ENCODE results near the gene EIF4ENIF1.
"Not testable (repeated sequence)": the region's sequence is repeated elsewhere in the genome, so short reads cannot be mapped to it uniquely, and the experiment has no call there.

EIF4ENIF1 gene

DNA sequence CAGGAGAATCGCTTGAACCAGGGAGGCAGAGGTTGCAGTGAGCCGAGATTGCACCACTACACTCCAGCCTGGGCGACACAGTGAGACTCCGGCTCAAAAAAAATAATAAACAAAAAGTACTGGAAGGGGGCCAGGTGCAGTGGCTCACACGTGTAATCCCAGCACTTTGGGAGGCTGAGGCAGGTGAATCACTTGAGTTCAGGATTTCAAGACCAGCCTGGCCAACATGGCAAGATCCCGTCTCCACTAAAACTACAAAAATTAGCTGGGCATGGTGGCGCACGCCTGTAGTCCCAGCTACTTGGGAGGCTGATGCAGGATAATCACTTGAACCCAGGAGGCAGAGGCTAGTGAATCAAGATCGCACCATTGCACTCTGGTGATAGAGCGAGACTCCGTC is 3.3 kb downstream of the EIF4ENIF1 start:
- H3K27me3 Mint-ChIP-seq (ENCODE audit: low read depth); H3K4me3 Mint-ChIP-seq; H3K9me3 Mint-ChIP-seq; H3K27ac Mint-ChIP-seq: not testable (repeated sequence)
- Mint-ChIP-seq H3K4me1 (ENCODE audit: low read depth) (peaks cover 42% of the 10 kb centered on the region), H3K36me3 (ENCODE audit: low read depth) (peaks cover 33% of the 10 kb centered on the region)

DNA sequence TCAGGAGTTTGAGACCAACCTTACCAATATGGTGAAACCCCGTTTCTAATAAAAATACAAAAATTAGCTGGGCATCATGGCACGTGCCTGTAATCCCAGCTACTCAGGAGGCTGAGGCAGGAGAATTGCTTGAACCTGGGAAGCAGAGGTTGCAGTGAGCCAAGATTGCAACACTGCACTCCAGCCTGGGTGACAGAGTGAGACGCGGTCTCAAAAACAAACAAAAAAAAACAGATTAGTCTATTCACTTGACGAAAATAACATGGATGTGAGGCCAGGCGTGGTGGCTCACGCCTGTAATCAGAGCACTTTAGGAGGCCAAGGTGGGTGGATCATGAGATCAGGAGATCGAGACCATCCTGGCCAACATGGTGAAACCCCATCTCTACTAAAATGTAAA is 7.2 kb downstream of the EIF4ENIF1 start:
- not testable (repeated sequence) for H3K27ac Mint-ChIP-seq; H3K9me3 Mint-ChIP-seq; H3K27me3 Mint-ChIP-seq (ENCODE audit: low read depth); H3K4me3 Mint-ChIP-seq
- peaks cover 26% of the 10 kb centered on the region for H3K4me1 Mint-ChIP-seq (ENCODE audit: low read depth)
- peaks cover 46% of the 10 kb centered on the region for H3K36me3 Mint-ChIP-seq (ENCODE audit: low read depth)

DNA sequence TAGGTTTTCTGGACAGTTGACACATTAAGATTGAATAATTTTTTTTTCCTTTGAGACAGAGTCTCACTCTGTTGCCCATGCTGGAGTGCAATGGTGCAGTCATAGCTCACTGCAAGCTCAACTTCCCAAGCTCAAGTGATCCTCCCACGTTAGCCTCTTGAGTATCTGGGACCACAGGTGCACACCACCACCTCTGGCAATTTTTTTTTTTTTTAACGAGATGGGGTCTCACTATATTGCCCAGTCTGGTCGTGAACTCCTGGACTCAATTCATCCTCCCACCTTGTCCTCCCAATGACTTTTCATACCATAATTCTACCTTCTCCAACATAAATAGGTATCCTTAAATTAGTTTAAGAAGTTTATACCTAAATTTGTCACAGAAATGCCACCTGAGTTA is 8.5 kb downstream of the EIF4ENIF1 start:
- Mint-ChIP-seq H3K4me3 (no peak overlapping the region), H3K9me3 (no peaks in the 10 kb centered on the region), H3K27ac (no peak overlapping the region), H3K36me3 (ENCODE audit: low read depth) (peaks cover 43% of the 10 kb centered on the region), H3K27me3 (ENCODE audit: low read depth) (no peaks in the 10 kb centered on the region), H3K4me1 (ENCODE audit: low read depth) (peaks cover 25% of the 10 kb centered on the region)

DNA sequence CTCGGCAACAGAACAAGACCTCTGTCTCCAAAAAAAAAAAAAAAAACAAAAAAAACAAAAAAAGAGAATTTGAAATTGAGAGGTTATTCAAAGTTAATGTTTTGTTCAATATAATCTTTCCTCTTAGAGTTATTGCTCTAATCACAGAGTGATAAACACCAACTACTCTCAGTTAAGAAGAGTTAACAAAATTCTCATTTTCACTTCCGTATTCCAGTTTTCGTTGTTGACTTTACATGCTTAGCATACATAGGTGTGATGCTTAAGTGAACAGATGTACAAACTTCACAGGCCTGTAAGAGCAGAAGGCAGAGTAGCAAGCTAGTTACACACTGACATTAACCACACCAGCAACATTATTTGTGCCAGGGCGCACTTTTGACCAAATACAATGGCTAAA is 12.3 kb downstream of the EIF4ENIF1 start:
- Mint-ChIP-seq H3K27ac (peak overlapping the region; percentile 55), H3K36me3 (ENCODE audit: low read depth) (peaks cover 33% of the 10 kb centered on the region), H3K4me1 (ENCODE audit: low read depth) (peaks cover 22% of the 10 kb centered on the region), H3K27me3 (ENCODE audit: low read depth) (no peaks in the 10 kb centered on the region), H3K9me3 (no peaks in the 10 kb centered on the region), H3K4me3 (no peak overlapping the region)

GRCh38 chr22:31475800-31476199 is 13.8 kb downstream of the EIF4ENIF1 start:
- H3K4me3 Mint-ChIP-seq: no peak overlapping the region
- H3K4me1 Mint-ChIP-seq (ENCODE audit: low read depth): peaks cover 25% of the 10 kb centered on the region
- H3K36me3 Mint-ChIP-seq (ENCODE audit: low read depth): peaks cover 28% of the 10 kb centered on the region
- H3K27ac Mint-ChIP-seq: no peak overlapping the region
- H3K9me3 Mint-ChIP-seq: no peaks in the 10 kb centered on the region
- H3K27me3 Mint-ChIP-seq (ENCODE audit: low read depth): no peaks in the 10 kb centered on the region

DNA sequence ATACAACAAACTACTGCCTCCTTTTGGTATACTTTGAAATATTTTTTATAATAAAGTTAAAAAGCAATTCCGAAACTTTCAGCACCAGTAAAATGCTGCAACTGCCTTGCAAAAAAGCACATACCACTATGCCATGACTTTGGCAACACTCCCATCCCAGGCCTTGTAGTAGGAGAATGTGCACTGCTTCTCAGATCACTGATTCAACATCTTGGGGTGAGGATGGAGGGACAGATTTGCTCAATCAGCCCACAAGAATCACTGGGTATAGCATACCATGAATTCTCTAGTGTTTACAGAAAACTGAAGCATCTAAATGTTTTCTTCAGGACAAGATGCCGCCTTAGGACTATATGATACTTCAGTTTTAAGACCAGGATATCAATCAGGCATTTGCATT is 14.9 kb downstream of the EIF4ENIF1 start:
- Mint-ChIP-seq H3K27ac (no peak overlapping the region), H3K4me1 (ENCODE audit: low read depth) (peaks cover 25% of the 10 kb centered on the region), H3K9me3 (no peaks in the 10 kb centered on the region), H3K36me3 (ENCODE audit: low read depth) (peaks cover 25% of the 10 kb centered on the region), H3K4me3 (no peak overlapping the region), H3K27me3 (ENCODE audit: low read depth) (no peaks in the 10 kb centered on the region)

- no peaks in the 10 kb centered on the region for H3K4me1 Mint-ChIP-seq (ENCODE audit: low read depth)
- peaks cover 55% of the 10 kb centered on the region for H3K36me3 Mint-ChIP-seq (ENCODE audit: low read depth)
- H3K27ac Mint-ChIP-seq: no peak overlapping the region
- no peaks in the 10 kb centered on the region for H3K27me3 Mint-ChIP-seq (ENCODE audit: low read depth)
- no peaks in the 10 kb centered on the region for H3K9me3 Mint-ChIP-seq
- no peak overlapping the region for H3K4me3 Mint-ChIP-seq
Observed at GRCh38 chr22:31465307-31465706, 24.3 kb downstream of the EIF4ENIF1 start.

GRCh38 chr22:31461699-31462098 is 27.9 kb downstream of the EIF4ENIF1 start:
- H3K9me3 Mint-ChIP-seq: no peaks in the 10 kb centered on the region
- peaks cover 2% of the 10 kb centered on the region for H3K4me1 Mint-ChIP-seq (ENCODE audit: low read depth)
- no peaks in the 10 kb centered on the region for H3K27me3 Mint-ChIP-seq (ENCODE audit: low read depth)
- H3K27ac Mint-ChIP-seq: no peak overlapping the region
- H3K4me3 Mint-ChIP-seq: no peak overlapping the region
- H3K36me3 Mint-ChIP-seq (ENCODE audit: low read depth): peaks cover 44% of the 10 kb centered on the region

GRCh38 chr22:31451709-31452571 is 37.7 kb downstream of the EIF4ENIF1 start:
- Mint-ChIP-seq H3K27ac (no peak overlapping the region), H3K36me3 (ENCODE audit: low read depth) (peaks cover 17% of the 10 kb centered on the region), H3K9me3 (no peaks in the 10 kb centered on the region), H3K4me3 (no peak overlapping the region), H3K4me1 (ENCODE audit: low read depth) (peaks cover 12% of the 10 kb centered on the region), H3K27me3 (ENCODE audit: low read depth) (no peaks in the 10 kb centered on the region)

GRCh38 chr22:31449506-31449905 is 40.1 kb downstream of the EIF4ENIF1 start:
- H3K27me3 Mint-ChIP-seq (ENCODE audit: low read depth): no peaks in the 10 kb centered on the region
- H3K27ac Mint-ChIP-seq: no peak overlapping the region
- H3K9me3 Mint-ChIP-seq: no peaks in the 10 kb centered on the region
- H3K36me3 Mint-ChIP-seq (ENCODE audit: low read depth): peaks cover 24% of the 10 kb centered on the region
- peaks cover 15% of the 10 kb centered on the region for H3K4me1 Mint-ChIP-seq (ENCODE audit: low read depth)
- no peak overlapping the region for H3K4me3 Mint-ChIP-seq

- Mint-ChIP-seq H3K4me3 (no peak overlapping the region), H3K36me3 (ENCODE audit: low read depth) (peaks cover 26% of the 10 kb centered on the region), H3K27ac (no peak overlapping the region), H3K9me3 (no peaks in the 10 kb centered on the region), H3K27me3 (ENCODE audit: low read depth) (no peaks in the 10 kb centered on the region), H3K4me1 (ENCODE audit: low read depth) (peaks cover 12% of the 10 kb centered on the region)
Observed at GRCh38 chr22:31448382-31448781, 41.3 kb downstream of the EIF4ENIF1 start.

DNA sequence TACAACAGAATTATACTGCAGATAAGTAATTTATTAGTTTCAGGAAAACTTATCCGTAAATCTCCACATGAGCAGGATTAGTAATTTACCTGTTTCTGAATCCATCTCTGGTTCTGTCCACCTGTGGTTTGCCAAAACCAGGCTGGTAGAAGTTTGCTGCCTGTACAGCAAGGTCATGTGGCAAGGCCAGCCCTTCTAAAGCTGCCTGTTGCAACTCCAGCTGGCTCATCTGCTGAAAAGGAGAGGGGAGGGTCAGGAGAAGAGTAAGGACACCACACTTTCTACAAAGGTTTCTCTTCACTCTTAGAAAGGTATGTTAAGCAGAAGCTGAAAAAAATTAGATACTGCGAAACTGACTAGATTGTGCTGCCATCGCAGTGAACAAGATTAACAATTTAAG is 42.3 kb downstream of the EIF4ENIF1 start:
- Mint-ChIP-seq H3K9me3 (no peaks in the 10 kb centered on the region), H3K4me1 (ENCODE audit: low read depth) (peaks cover 9% of the 10 kb centered on the region), H3K36me3 (ENCODE audit: low read depth) (peaks cover 26% of the 10 kb centered on the region), H3K27me3 (ENCODE audit: low read depth) (no peaks in the 10 kb centered on the region), H3K27ac (no peak overlapping the region), H3K4me3 (no peak overlapping the region)

DNA sequence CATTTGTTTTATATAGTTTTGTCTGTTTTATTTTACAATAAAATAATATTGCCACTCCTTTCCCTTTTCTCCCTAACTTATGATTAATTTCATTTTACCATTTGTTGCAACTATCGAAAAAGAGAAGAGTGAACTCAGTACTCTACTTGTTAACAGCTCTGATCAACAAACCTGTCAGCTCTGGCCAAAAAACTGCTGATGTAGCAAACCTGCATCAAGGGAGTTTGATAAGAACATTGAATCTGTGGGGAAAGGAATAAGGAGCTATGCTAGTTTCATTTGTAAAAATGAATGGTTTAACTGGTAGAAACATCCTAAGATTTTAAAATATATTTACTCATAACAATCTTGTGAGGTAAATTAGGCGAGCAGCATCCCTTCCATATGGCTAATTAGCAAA is 42.9 kb downstream of the EIF4ENIF1 start:
- Mint-ChIP-seq H3K27ac (no peak overlapping the region), H3K36me3 (ENCODE audit: low read depth) (peaks cover 27% of the 10 kb centered on the region), H3K9me3 (no peaks in the 10 kb centered on the region), H3K4me3 (no peak overlapping the region), H3K27me3 (ENCODE audit: low read depth) (no peaks in the 10 kb centered on the region), H3K4me1 (ENCODE audit: low read depth) (peaks cover 6% of the 10 kb centered on the region)

- H3K4me3 Mint-ChIP-seq: no peak overlapping the region
Observed at GRCh38 chr22:31446208-31446607, 43.4 kb downstream of the EIF4ENIF1 start.

DNA sequence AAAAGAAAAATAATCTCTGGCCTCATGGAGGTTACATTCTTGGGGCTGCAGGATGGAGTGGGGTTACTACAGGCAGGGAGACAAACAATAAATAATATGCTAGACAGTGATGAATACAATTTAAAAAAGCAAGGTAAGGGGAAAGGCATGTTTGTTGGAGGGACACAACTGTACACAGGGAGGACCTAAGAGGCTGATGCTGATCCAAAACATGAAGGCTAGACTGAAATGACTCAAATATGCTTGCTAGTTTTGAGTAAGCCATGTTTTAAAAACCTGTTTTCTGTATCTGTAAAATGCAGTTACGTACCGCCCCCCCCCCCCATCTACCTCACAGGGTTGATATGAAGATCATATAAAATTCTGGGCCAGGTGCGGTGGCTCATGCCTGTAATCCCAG is 44.0 kb downstream of the EIF4ENIF1 start:
- Mint-ChIP-seq H3K4me3 (no peak overlapping the region), H3K27ac (no peak overlapping the region), H3K9me3 (no peaks in the 10 kb centered on the region), H3K4me1 (ENCODE audit: low read depth) (peaks cover 3% of the 10 kb centered on the region), H3K27me3 (ENCODE audit: low read depth) (no peaks in the 10 kb centered on the region), H3K36me3 (ENCODE audit: low read depth) (peaks cover 29% of the 10 kb centered on the region)

More at GRCh38 chr22:31446208-31446607, 43.4 kb downstream of the EIF4ENIF1 start:
- Mint-ChIP-seq H3K4me1 (ENCODE audit: low read depth) (peaks cover 3% of the 10 kb centered on the region), H3K36me3 (ENCODE audit: low read depth) (peaks cover 28% of the 10 kb centered on the region), H3K27ac (no peak overlapping the region), H3K27me3 (ENCODE audit: low read depth) (no peaks in the 10 kb centered on the region), H3K9me3 (no peaks in the 10 kb centered on the region)

Measured in T-helper 1 cell treated with Interleukin-12 subunit alpha and Interleukin-12 subunit beta and Interleukin-4 antibody, amounts not matched to agents 30 μg/mL and 1 μg/mL, for 36 hours (primary cell).